Measurements from ENCODE around the gene GNG7.

The GNG7 gene

DNA sequence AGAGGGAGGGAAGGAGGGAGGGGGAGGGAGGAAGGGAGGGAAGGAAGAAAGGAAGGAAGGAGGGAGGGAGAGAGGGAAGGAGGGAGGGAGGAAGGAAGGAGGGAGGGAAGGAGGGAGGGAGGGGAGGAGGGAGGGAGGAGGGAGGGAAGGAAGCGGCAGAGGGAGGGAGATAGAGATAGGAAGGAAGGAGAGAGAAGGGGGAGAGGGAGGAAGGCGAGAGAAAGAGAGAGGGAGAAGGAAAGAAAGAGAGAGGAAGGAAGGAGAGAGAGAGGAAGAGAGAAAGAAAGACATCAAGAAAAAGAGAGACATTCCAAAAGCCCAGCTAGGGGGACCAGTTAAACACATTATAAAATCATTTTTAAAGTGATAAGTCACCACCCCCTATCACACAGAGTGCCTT is 62.5 kb downstream of the GNG7 start:
- no peak for DNase-seq

DNA sequence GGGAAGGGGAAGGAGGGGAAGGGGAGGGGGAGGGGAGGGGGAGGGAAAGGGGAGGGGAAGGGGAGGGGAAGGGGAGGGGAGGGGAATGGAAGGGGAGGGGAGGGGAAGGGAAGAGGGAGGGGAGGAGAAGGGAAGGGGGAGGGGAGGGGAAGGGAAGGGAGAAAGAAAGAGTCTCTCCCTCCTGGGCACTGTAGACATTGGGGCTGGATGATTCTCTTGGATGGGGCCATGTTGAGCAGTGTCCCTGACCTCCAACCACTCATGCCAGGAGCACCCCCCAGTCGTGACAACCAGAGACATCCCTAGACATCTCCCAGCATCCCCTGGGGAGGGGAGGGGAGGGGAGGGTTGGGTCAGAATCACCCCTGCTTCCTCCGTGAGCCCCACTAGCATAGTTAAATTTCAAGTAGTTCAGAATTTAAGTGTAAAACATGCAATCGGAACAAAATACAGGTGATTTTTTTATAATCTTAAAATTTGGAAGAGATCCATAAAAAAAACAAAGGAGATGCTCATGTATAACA is 64.0 kb downstream of the GNG7 start:
- DNase-seq, result no peak

GRCh38 chr19:2636897-2637683 is 65.4 kb downstream of the GNG7 start:
- DNase-seq, result peak; percentile 81

DNA sequence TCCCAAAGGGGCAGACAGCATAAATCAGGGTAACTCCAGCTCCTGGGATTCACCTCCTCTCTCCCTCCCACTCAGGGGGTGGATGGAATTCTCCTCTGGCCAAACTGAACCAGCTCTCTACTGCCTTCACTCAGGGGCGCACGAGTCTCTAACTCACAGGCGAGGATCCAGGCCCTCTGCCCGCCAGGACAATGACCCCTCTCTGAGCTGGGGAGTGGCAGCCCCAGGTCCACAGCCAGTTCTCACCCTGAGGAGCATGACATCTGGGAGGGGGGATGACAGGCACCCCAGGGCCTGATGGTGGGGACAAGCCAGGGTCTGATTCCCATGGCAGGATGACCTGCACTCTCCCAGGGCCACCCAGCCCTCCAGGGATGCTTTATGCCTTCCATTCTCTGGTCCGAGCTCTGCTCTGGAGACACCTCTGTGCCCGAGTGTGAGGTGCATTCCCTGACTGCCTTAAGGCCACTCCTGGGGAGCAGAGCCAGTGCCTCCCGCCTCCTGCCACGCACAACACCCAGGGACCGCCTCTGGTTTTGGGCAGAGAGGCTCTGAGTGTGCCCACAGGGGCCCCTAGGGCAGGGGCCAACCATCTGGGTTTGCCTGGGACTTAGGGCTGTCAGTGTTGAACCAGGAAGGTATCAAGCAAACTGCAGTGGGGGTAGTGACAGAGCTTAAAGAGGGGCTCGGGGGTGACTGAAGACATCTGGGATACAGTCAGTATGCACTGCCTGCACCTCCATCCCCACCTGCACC is 66.2 kb downstream of the GNG7 start:
- DNase-seq, result no peak

DNA sequence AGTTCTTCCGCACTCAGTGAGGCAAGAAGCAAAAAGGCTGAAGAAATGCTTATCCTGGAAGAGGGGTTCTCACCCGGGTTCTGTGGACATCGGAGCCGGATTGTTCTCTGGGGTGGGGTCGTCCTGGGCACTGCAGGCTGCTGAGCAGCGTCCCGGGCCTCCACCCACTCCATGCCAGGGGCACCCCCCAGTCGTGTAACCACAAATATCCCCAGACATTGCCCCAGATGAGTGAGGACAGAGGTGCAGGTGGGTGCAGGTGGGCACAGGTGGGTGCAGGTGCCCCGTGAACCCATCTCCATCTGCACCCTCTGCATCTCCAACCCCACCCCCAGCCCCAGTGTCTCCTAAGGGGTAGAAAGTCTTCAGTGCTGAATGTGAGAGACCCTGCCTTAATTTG is 67.5 kb downstream of the GNG7 start:
- DNase-seq, result no peak

GRCh38 chr19:2634228-2634951 is 68.1 kb downstream of the GNG7 start:
- DNase-seq, result no peak

GRCh38 chr19:2633693-2634075 is 68.8 kb downstream of the GNG7 start:
- DNase-seq, result no peak

DNA sequence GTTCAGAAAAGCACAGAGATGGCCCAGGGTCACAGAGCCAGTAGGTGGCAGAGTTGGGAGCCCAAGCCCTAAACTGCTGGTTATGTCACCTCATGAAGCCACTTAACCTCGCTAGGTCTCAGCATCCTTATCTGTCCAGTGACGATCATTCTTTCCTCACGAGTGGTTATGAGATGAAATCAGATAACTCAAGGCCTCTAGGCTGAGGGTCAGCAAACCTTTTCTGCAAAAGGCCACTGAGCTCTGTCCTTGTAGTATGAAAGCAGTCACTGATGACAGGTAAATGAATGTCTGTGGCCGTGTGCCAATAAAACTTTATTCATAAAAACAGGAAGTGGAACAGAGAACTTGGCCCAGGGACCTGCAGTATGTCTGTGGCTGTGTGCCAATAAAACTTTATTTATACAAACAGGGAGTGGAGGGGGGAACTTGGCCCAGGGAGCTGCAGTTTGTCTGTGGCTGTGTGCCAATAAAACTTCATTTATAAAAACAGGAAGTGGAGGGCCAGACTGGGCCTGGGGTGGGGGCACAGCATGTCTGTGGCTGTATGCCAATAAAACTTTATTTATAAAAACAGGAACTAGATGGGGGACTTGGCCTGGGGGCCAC is 71.2 kb downstream of the GNG7 start:
- DNase-seq, result peak; percentile 38

DNA sequence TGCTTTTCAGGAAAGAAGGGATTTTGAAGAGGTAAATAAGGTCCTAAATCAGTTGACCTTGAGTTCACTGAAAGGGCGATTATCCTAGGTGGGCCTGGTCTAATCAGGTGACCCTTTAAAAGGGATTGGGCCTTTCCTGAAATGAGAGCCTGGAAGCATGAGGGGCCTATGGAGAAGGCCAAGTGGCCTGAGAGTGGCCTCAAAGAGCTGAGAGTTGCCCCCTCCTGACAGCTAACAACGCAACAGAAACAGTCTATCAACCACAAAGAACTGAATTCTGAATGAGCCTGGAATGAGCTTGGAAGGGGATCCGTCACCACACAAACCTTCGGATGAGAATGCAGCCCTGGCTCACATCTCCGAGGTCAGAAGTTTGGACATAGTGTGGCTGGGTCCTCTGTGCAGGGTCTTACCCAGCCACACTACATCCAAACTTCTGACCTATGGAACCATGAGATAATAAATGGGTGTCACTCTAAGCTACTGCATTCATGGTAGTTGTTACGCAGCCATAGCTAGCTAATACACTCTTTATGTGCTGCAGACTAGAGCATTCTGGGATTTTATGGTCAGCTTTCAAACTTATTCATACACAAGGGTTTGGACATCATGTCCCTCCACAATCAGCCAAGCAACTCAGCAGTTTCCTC is 72.0 kb downstream of the GNG7 start:
- DNase-seq, result no peak

DNA sequence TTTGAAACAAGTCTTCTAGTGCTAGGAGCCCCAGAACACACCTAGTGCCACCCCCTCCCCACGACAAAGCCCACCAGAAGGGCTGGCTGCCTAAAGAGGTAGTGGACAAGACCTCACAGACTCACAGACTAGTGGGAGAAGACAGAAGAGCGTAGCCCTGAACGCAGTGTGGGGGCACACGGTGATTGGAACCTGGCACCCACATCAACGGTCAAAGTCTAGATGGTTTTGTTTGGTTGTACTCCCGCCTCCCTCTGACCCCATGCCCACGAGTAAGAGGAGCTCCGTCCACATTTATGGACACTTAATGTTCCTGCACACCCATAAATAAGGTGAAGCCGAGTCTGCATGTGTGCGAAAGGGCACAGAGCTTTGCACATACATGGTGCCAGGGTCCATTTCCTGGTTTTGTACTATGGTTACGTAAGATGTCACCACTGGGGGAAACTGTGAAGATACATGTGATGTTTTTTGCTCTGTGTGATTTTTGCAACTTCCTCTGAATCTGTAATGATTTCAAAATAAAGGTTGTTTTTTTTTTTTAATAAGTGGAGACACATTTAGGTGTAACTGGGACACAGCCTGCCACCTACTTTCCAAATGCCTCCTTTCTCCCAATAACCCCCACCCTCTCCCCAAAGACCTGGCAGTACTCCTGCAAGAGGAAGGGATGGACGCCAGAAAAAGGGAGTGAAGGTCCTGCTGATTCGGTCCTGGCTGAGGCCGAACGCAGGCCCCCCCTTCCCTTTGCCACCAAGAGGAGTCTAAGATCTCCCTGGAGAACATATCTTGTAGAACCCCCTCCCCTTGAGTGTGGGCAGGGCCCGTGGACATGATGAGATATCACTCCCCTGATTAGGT is 72.8 kb downstream of the GNG7 start:
- DNase-seq, result peak; percentile 53

GRCh38 chr19:2628597-2628996 is 73.9 kb downstream of the GNG7 start:
- no peak for DNase-seq

DNA sequence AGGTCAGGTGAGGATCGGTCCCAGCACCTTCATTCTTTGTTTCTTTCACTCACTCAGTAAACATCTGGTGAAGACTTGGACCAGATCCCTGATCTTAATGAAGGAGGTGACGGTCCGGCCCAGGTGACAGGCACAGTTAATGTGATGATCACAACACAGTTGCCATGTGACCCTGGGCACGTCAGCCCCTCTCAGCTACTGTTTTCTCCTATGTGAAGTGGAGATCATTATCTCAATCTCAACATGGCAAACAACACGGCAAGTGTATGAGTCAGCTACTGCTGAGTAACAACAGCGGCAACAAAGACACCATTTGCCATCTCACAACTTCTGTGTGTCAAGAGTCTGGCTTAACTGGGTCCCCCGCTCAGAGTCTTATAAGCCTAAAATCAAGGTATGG is 74.6 kb downstream of the GNG7 start:
- no peak for DNase-seq

- DNase-seq, result no peak
These were observed 75.1 kb downstream of the GNG7 start for GRCh38 chr19:2627319-2627829.

GRCh38 chr19:2625434-2625833 is 77.1 kb downstream of the GNG7 start:
- no peak for DNase-seq

DNA sequence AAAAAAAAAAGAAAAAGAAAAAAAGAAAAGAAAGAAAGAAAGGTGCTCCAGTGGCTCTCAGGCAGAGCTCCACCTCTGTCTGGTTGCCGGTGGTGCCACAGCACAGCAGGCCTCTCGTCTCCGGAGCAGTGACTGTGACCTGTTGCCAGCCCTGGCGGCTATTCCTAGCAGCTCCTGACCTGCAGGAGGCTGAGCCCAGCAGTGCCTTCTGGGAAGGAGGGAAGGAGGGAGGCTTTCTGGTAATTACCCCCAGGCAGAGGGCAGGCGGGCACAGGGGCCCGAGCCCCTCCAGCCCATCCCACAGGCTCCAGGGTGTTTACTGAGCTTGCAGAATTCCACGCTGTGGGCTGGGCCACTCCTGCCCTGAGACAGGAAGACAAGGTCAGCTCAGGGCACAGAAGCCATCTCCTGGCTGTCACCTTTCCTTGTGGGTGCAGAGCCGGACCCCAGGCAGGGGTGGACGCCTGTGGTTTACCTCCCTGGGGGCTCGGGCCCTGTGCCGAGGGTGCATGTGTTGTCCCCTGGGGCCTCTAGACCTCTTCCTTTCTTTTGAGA is 77.9 kb downstream of the GNG7 start:
- no peak for DNase-seq

GRCh38 chr19:2623798-2624197 is 78.7 kb downstream of the GNG7 start:
- no peak for DNase-seq

DNA sequence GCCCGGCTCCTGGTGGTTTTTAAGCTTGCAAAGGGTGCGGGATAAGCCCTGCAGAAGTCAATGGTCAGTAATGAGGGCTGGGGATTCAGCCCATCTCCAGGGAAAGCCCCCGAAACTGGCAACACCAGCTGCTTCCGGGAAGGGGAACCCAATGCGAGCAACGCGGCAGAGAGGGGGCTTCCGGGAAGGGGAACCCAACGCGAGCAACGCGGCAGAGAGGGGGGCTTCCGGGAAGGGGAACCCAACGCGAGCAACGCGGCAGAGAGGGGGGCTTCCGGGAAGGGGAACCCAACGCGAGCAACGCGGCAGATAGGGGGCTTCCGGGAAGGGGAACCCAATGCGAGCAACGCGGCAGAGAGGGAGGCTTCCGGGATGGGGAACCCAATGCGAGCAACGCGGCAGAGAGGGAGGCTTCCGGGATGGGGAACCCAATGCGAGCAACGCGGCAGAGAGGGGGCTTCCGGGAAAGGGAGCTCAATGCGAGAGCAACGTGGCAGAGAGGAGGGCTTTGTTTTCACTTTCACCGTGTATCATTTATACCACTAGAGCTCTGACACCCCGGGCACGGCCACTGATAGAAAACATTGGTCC is 80.0 kb downstream of the GNG7 start:
- peak; percentile 85 for DNase-seq

- DNase-seq, result no peak
These were observed 83.4 kb downstream of the GNG7 start for GRCh38 chr19:2619076-2619475.

GRCh38 chr19:2618611-2619010 is 83.9 kb downstream of the GNG7 start:
- peak; percentile 74 for DNase-seq

- DNase-seq, result no peak
These were observed 84.9 kb downstream of the GNG7 start for GRCh38 chr19:2617393-2618165.

Data from CD4-positive, alpha-beta T cell treated with Interleukin-10 for 1 hour (primary cell).